GM18499 (cell line): Measurements from ENCODE around the gene PRELID2.
"Not testable (repeated sequence)": the region's sequence is repeated elsewhere in the genome, so short reads cannot be mapped to it uniquely, and the experiment has no call there.

ENCODE experiments used
- ATAC-seq: cut with Tn5 transposase; IDR thresholded peaks from one replicate; pipeline ENCODE4 v1.9.1; 2021; ENCODE audit warnings: moderate number of reproducible peaks; ENCODE audit not compliant: insufficient read depth, unreplicated experiment

PRELID2 gene

GRCh38 chr5:145760660-145761059 is 74.5 kb downstream of the PRELID2 start:
- no peak for ATAC-seq

DNA sequence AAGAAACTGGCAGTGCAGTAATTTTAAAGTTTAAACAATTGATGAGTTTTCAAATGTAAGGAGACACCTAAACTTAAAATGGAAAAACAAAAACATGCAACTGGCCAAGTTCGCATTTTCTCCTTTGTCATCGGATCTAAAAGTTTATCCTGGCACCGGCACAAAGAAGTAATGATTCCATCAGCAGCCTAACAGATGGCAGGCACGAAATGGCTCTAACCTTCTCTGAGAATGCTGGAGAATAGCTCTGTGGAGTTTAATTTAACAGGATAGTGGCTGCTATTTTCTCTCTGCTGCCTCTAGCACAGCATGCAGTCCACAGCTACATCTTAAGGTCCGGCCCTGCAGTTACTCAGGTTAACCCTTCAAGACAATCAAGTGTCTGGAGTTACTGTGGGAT is 82.2 kb downstream of the PRELID2 start:
- no peak for ATAC-seq

GRCh38 chr5:145752534-145752933 is 82.6 kb downstream of the PRELID2 start:
- ATAC-seq = no peak

DNA sequence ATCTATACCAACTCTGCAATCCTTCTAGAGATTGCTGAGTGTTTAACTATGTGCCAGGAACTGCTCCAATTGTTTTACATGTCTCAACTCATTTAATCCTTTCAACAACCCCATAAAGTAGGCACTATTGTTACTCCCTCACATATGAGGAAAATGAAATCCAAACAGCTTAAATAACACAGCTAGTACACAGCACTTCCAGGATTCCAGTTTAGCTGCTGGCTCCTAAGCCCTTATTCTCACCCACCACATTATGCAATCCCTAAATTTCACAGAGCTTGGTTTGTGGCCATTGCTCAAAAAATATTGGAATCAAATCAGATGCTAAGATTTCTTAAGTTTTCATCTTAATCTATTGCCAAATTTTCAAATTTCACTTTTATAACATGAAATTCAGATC is 84.9 kb downstream of the PRELID2 start:
- no peak for ATAC-seq

DNA sequence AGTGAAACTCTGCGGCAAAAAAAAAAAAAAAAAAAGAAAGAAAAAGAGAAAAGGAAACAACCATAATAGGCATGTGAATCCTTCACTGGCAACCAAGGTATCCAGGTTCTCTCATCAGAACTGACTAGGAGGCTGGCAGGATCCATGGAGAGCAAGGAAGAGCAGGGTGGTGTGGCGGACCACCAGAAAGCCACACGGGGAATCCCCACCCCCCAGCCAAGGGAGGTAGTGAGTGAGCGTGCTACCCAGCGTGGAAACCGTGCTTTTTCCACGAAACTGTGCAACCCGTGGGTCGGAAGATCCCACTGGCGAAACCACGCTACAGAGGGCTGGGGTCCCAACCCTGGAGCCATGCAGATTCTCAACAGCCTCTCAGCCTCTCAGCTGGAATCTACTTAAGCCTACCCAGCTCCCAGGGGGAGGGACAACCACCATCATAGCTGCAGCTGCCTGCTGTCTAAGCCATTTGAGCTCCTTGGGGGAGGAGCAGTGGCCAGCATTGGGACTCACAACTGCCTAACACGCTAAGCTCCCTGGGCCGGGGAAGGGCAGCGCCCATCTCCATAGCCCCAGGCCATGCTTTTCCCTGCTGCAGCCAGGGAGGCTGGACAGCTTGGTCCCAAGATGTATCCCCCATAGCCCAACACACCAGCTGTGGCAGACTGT is 91.6 kb downstream of the PRELID2 start:
- ATAC-seq = no peak

GRCh38 chr5:145739843-145740242 is 95.3 kb downstream of the PRELID2 start:
- ATAC-seq = no peak

- ATAC-seq = no peak
These were observed 96.9 kb downstream of the PRELID2 start for GRCh38 chr5:145738227-145738626.

- ATAC-seq = no peak
These were observed 97.6 kb downstream of the PRELID2 start for GRCh38 chr5:145737578-145737977.

DNA sequence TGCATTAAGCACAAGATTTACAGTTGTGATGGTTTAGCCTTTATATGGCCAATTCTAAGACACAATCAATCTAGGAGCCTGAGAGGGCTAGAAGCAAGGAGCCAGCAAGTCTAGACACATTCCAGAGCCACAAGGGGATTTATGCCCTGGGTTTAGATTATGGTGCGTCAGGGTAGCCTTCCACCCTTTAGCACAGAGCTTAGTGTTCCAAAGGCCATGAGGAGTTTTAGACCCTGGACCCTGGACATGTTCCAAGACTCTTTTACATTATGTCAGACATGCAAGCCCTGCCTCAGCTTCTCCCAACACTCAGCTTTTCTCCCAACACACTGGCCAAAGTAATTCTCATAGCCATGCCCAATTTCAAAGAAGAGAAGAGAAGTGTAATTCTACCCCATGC is 105.2 kb downstream of the PRELID2 start:
- not testable (repeated sequence) for ATAC-seq

GRCh38 chr5:145723516-145723915 is 111.6 kb downstream of the PRELID2 start:
- no peak for ATAC-seq

DNA sequence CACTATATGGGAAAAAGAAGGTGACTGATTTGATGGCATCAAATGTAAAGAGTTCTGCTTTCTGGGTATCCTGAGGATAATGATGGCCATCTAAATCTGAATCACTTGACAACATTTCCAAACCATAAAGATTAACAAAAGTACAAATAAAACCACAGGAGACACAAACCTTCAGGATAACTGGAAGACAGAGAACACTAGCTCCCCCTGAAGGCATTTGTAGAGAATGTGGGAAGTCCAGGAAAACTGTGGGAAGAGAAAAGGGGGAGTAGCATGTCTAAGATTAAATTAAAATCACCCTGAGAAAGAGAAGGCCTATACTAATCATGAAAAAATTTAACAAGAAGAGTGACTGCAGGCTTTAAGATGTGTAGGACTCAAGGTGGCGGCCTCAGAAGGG is 116.2 kb downstream of the PRELID2 start:
- ATAC-seq = no peak

- ATAC-seq = no peak
These were observed 119.7 kb downstream of the PRELID2 start for GRCh38 chr5:145715412-145715811.

GRCh38 chr5:145712245-145712644 is 122.9 kb downstream of the PRELID2 start:
- ATAC-seq = no peak

- ATAC-seq = no peak
These were observed 123.7 kb downstream of the PRELID2 start for GRCh38 chr5:145711417-145711816.
